Measurements from ENCODE around the gene MC1R. TPM values are rescaled to one million over a fixed set of nuclear protein-coding genes. Genes with fewer than 3 reads are reported as not detected.

The MC1R gene
- total RNA-seq, 1 experiment from 2014 or later = 34.3 TPM

- Histone ChIP-seq H3K36me3 (ENCODE audit: low read depth) (peaks cover 22% of the 10 kb centered on the region), H3K79me2 (ENCODE audit: low read depth) (peaks cover 35% of the 10 kb centered on the region), H3K9me2 (ENCODE audit: insufficient read depth) (no peaks in the 10 kb centered on the region), H3K4me3 (no peak overlapping the region), H3K4me2 (no peak overlapping the region), H3K27me3 (ENCODE audit: insufficient read depth, low read depth) (no peaks in the 10 kb centered on the region), H3K27ac (no peak overlapping the region), H3F3A (ENCODE audit: insufficient read depth, low read depth) (no peaks in the 10 kb centered on the region), H4K20me1 (ENCODE audit: insufficient read depth) (peaks cover 45% of the 10 kb centered on the region), H2AFZ (no peak overlapping the region), H3K4me1 (replicated peaks; ENCODE audit: insufficient read depth) (no peaks in the 10 kb centered on the region), H3K9me3 (ENCODE audit: insufficient read depth, low read depth) (no peaks in the 10 kb centered on the region)
- CTCF ChIA-PET = no interaction called here
- intact Hi-C loops (cut with micrococcal nuclease; ENCODE audit: unreplicated experiment) = no loop called here
- no peak for TF ChIP-seq EZH2 (IDR thresholded peaks at IDR 0.05; ENCODE audit: low read depth)
- TF ChIP-seq, protein P1, sequence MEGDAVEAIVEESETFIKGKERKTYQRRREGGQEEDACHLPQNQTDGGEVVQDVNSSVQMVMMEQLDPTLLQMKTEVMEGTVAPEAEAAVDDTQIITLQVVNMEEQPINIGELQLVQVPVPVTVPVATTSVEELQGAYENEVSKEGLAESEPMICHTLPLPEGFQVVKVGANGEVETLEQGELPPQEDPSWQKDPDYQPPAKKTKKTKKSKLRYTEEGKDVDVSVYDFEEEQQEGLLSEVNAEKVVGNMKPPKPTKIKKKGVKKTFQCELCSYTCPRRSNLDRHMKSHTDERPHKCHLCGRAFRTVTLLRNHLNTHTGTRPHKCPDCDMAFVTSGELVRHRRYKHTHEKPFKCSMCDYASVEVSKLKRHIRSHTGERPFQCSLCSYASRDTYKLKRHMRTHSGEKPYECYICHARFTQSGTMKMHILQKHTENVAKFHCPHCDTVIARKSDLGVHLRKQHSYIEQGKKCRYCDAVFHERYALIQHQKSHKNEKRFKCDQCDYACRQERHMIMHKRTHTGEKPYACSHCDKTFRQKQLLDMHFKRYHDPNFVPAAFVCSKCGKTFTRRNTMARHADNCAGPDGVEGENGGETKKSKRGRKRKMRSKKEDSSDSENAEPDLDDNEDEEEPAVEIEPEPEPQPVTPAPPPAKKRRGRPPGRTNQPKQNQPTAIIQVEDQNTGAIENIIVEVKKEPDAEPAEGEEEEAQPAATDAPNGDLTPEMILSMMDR (conservative IDR thresholded peaks at IDR 0.05) = no peak
- POLR2A ChIA-PET (ENCODE audit: unreplicated experiment) = no interaction called here
- no TSS peak for BruUV-seq (replicated peaks)
- no peak for DNase-seq
These were observed 34.6 kb upstream of the MC1R start for GRCh38 chr16:89884041-89884421.

GRCh38 chr16:89887243-89887642 lies 31.4 kb upstream of the MC1R start:
- no peaks in the 10 kb centered on the region for H3F3A ChIP-seq (ENCODE audit: insufficient read depth, low read depth)
- no peak overlapping the region for H2AFZ ChIP-seq
- H3K79me2 ChIP-seq (ENCODE audit: low read depth) = peaks cover 7% of the 10 kb centered on the region
- H3K27ac ChIP-seq = no peak overlapping the region
- H3K36me3 ChIP-seq (ENCODE audit: low read depth) = peaks cover 24% of the 10 kb centered on the region
- intact Hi-C loops (cut with micrococcal nuclease; ENCODE audit: unreplicated experiment) = no loop called here
- ChIA-PET CTCF (no interaction called here), POLR2A (ENCODE audit: unreplicated experiment) (no interaction called here)
- H3K4me3 ChIP-seq = no peak overlapping the region
- H4K20me1 ChIP-seq (ENCODE audit: insufficient read depth) = peaks cover 39% of the 10 kb centered on the region
- H3K9me3 ChIP-seq (ENCODE audit: insufficient read depth, low read depth) = no peaks in the 10 kb centered on the region
- H3K4me2 ChIP-seq = no peak overlapping the region
- H3K27me3 ChIP-seq (ENCODE audit: insufficient read depth, low read depth) = no peaks in the 10 kb centered on the region
- no TSS peak for BruUV-seq (replicated peaks)
- no peaks in the 10 kb centered on the region for H3K9me2 ChIP-seq (ENCODE audit: insufficient read depth)
- no peaks in the 10 kb centered on the region for H3K4me1 ChIP-seq (replicated peaks; ENCODE audit: insufficient read depth)
- no peak for DNase-seq
- TF ChIP-seq, protein P1 (conservative IDR thresholded peaks at IDR 0.05) = no peak

DNA sequence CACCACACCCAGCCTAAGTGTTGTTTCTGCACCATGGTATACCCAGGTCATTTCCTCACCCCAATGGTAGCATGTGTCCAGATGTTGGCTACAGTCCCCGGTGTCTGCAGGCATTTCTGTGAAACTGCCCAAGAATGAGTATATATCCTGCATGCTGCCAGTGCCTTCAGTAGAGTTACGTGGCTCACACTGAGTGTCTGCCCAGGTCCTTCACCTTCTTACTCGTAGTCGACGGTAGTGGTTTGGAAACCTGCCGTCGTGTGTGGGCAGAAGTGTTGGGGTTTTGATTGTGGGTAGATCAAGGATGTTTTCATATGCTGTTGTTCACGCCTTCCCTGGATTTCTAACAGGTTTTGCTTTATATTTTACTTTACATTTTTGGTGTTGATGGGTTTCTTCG lies 28.5 kb upstream of the MC1R start:
- Histone ChIP-seq H3K9me2 (ENCODE audit: insufficient read depth) (no peaks in the 10 kb centered on the region), H3K4me2 (no peak overlapping the region), H3K36me3 (ENCODE audit: low read depth) (peaks cover 10% of the 10 kb centered on the region), H3K27ac (no peak overlapping the region), H4K20me1 (ENCODE audit: insufficient read depth) (peaks cover 24% of the 10 kb centered on the region), H3K27me3 (ENCODE audit: insufficient read depth, low read depth) (no peaks in the 10 kb centered on the region), H3K4me3 (no peak overlapping the region), H2AFZ (no peak overlapping the region), H3K9me3 (ENCODE audit: insufficient read depth, low read depth) (no peaks in the 10 kb centered on the region), H3K79me2 (ENCODE audit: low read depth) (no peaks in the 10 kb centered on the region), H3F3A (ENCODE audit: insufficient read depth, low read depth) (no peaks in the 10 kb centered on the region; the same call in 1 of the 2 replicates), H3K4me1 (replicated peaks; ENCODE audit: insufficient read depth) (no peaks in the 10 kb centered on the region)
- TF ChIP-seq EZH2 (IDR thresholded peaks at IDR 0.05; ENCODE audit: low read depth) = no peak
- BruUV-seq (replicated peaks) = no TSS peak
- intact Hi-C loops (cut with micrococcal nuclease; ENCODE audit: unreplicated experiment) = no loop called here
- ChIA-PET POLR2A (ENCODE audit: unreplicated experiment) (interaction anchor here (0.6 kb wide), 1 partner anchor 133 kb away, joined by 3 read pairs; no protein-coding TSS in a partner anchor), CTCF (no interaction called here)
- no peak for DNase-seq
